H9 (cell line): Measurements from ENCODE around the gene GRM5. TPM values are rescaled to one million over a fixed set of nuclear protein-coding genes. Genes with fewer than 3 reads are reported as not detected.

Experiments
- DNase-seq: peaks from one replicate; pipeline ENCODE4 v3.0.0-alpha.2; 2017
- H2AFZ ChIP-seq: one replicate; pipeline ENCODE4 v1.6.1; 2013; ENCODE audit warnings: mild to moderate bottlenecking, low read length, control low read depth, moderate library complexity
- H2AK5ac ChIP-seq: 2 replicates; pipeline ENCODE4 v1.6.1; 2013; ENCODE audit warnings: low read length, control low read depth, mixed read lengths; ENCODE audit not compliant: insufficient read length
- H2BK120ac ChIP-seq: one replicate; pipeline ENCODE4 v1.6.1; 2013; ENCODE audit warnings: low read depth, mild to moderate bottlenecking, low read length, control low read depth, inconsistent platforms; ENCODE audit not compliant: poor library complexity, severe bottlenecking
- H2BK12ac ChIP-seq: 2 replicates; pipeline ENCODE4 v1.6.1; 2013; ENCODE audit warnings: low read length, control low read depth, mixed read lengths, low read depth; ENCODE audit not compliant: insufficient read length
- H2BK15ac ChIP-seq: 2 replicates; pipeline ENCODE4 v1.6.1; 2013; ENCODE audit warnings: low read depth, low read length, control low read depth
- H2BK20ac ChIP-seq: one replicate; pipeline ENCODE4 v1.6.1; 2013; ENCODE audit warnings: low read depth, mild to moderate bottlenecking, low read length, control low read depth, inconsistent platforms; ENCODE audit not compliant: poor library complexity, severe bottlenecking
- H2BK5ac ChIP-seq: 2 replicates; pipeline ENCODE4 v1.6.1; 2013; ENCODE audit warnings: low read length, control low read depth, mixed read lengths; ENCODE audit not compliant: insufficient read length
- H3K14ac ChIP-seq: 2 replicates; pipeline ENCODE4 v1.6.1; 2013; ENCODE audit warnings: low read length, control low read depth; ENCODE audit not compliant: insufficient read depth
- H3K18ac ChIP-seq: 2 replicates; pipeline ENCODE4 v1.6.1; 2013; ENCODE audit warnings: low read depth, mild to moderate bottlenecking, mixed read lengths, low read length, control low read depth; ENCODE audit not compliant: insufficient read length
- H3K23ac ChIP-seq: 2 replicates; pipeline ENCODE4 v1.6.1; 2013; ENCODE audit warnings: low read length, control low read depth, mixed read lengths, low read depth; ENCODE audit not compliant: insufficient read length
- H3K23me2 ChIP-seq: 2 replicates; pipeline ENCODE4 v1.6.1; 2013; ENCODE audit warnings: low read depth, mild to moderate bottlenecking, mixed read lengths, low read length, control low read depth; ENCODE audit not compliant: insufficient read length, poor library complexity, severe bottlenecking
- H3K27ac ChIP-seq: 2 replicates; pipeline ENCODE4 v1.5.1; 2013; ENCODE audit warnings: low read length, control low read depth, mixed read lengths, low read depth; ENCODE audit not compliant: insufficient read length
- H3K27me3 ChIP-seq: 2 replicates; pipeline ENCODE4 v1.6.1; 2013; ENCODE audit warnings: low read length, control low read depth, inconsistent platforms; ENCODE audit not compliant: insufficient read depth
- H3K4ac ChIP-seq: 2 replicates; pipeline ENCODE4 v1.6.1; 2013; ENCODE audit warnings: low read depth, mild to moderate bottlenecking, control low read depth, inconsistent platforms, low read length, moderate library complexity
- H3K4me1 ChIP-seq: 2 replicates; pipeline ENCODE4 v1.6.1; 2013; ENCODE audit warnings: low read length, control low read depth, inconsistent platforms; ENCODE audit not compliant: insufficient read depth
- H3K4me2 ChIP-seq: 2 replicates; pipeline ENCODE4 v1.6.1; 2013; ENCODE audit warnings: low read length, control low read depth, mixed read lengths; ENCODE audit not compliant: insufficient read length, insufficient read depth
- H3K56ac ChIP-seq: 2 replicates; pipeline ENCODE4 v1.6.1; 2013; ENCODE audit warnings: low read depth, mild to moderate bottlenecking, mixed read lengths, low read length, control low read depth; ENCODE audit not compliant: insufficient read length
- H3K79me1 ChIP-seq: 2 replicates; pipeline ENCODE4 v1.6.1; 2013; ENCODE audit warnings: low read depth, mild to moderate bottlenecking, moderate library complexity, low read length, control low read depth, inconsistent platforms; ENCODE audit not compliant: insufficient read depth, poor library complexity, severe bottlenecking
- H3K79me2 ChIP-seq: 2 replicates; pipeline ENCODE4 v1.6.1; 2013; ENCODE audit warnings: low read length, control low read depth, inconsistent platforms; ENCODE audit not compliant: insufficient read depth
- H3K9ac ChIP-seq: 2 replicates; pipeline ENCODE4 v1.6.1; 2013; ENCODE audit warnings: low read length, control low read depth, mixed read lengths; ENCODE audit not compliant: insufficient read length; ENCODE audit errors: extremely low read depth
- H3K9me3 ChIP-seq: one replicate; pipeline ENCODE4 v1.6.1; 2013; ENCODE audit warnings: low read depth, low read length, inconsistent platforms; ENCODE audit not compliant: control insufficient read depth
- H3T11ph ChIP-seq: one replicate; pipeline ENCODE4 v1.6.1; 2013; ENCODE audit warnings: mild to moderate bottlenecking, low read length, control low read depth, inconsistent platforms
- H4K20me1 ChIP-seq: one replicate; pipeline ENCODE4 v1.6.1; 2013; ENCODE audit not compliant: control insufficient read depth, insufficient read length, insufficient read depth
- H4K5ac ChIP-seq: 2 replicates; pipeline ENCODE4 v1.6.1; 2013; ENCODE audit warnings: low read depth, mild to moderate bottlenecking, mixed read lengths, low read length, control low read depth; ENCODE audit not compliant: insufficient read length
- H4K8ac ChIP-seq: replicated peaks from 2 replicates; pipeline ENCODE4 v1.6.1; 2013; ENCODE audit warnings: low read length, control low read depth, mixed read lengths, low read depth; ENCODE audit not compliant: insufficient read length
- H4K91ac ChIP-seq: 2 replicates; pipeline ENCODE4 v1.6.1; 2013; ENCODE audit warnings: low read depth, mild to moderate bottlenecking, moderate library complexity, mixed read lengths, low read length, control low read depth; ENCODE audit not compliant: insufficient read length
- H3K27ac Mint-ChIP-seq, 3 experiments: 2 replicates in 2 of 3; 3 replicates in 1 of 3; pipeline ENCODE4 v1.8.0; 2020 to 2021; ENCODE audit warnings: mixed read lengths in 3 of 3, mild to moderate bottlenecking in 1 of 3, moderate library complexity in 1 of 3
- H3K27me3 Mint-ChIP-seq: 2 replicates; pipeline ENCODE4 v1.8.0; 2021; ENCODE audit warnings: low read depth, mild to moderate bottlenecking, moderate library complexity, mixed read lengths
- H3K36me3 Mint-ChIP-seq, 3 experiments: 2 replicates in 2 of 3; 3 replicates in 1 of 3; pipeline ENCODE4 v1.8.0; 2020 to 2021; ENCODE audit warnings: low read depth in 3 of 3, mixed read lengths in 3 of 3; ENCODE audit not compliant: insufficient read depth in 1 of 3
- H3K4me1 Mint-ChIP-seq, 2 experiments: 2 replicates each; pipeline ENCODE4 v1.8.0; 2020; ENCODE audit warnings: mixed read lengths in 2 of 2
- H3K4me3 Mint-ChIP-seq, 2 experiments: 2 replicates in 1 of 2; 3 replicates in 1 of 2; pipeline ENCODE4 v1.8.0; 2020 to 2021; ENCODE audit warnings: mild to moderate bottlenecking in 2 of 2, mixed read lengths in 2 of 2, moderate library complexity in 1 of 2
- H3K9me3 Mint-ChIP-seq, 2 experiments: 2 replicates in 1 of 2; 3 replicates in 1 of 2; pipeline ENCODE4 v1.8.0; 2020; ENCODE audit warnings: mild to moderate bottlenecking in 2 of 2, mixed read lengths in 2 of 2, moderate library complexity in 1 of 2
- CTCF ChIP-seq: fragments of 200-600 bp; sonication (generic); conservative IDR thresholded peaks from 3 replicates; pipeline ENCODE4 v1.8.0; 2021; ENCODE audit warnings: antibody characterized with exemption, mild to moderate bottlenecking
- total RNA-seq: library from RNA; stranded (reverse); gene quantifications from 2 replicates; pipeline ENCODE4 v1.2.1, GENCODE V29; 2021

Gene GRM5
- total RNA-seq, 1 experiment from 2014 or later = not detected

- Histone ChIP-seq H2BK5ac (no peak overlapping the region), H3K14ac (no peak overlapping the region), H2AK5ac (no peak overlapping the region), H2BK15ac (no peak overlapping the region), H2BK120ac (no peak overlapping the region), H3K18ac (no peak overlapping the region), H2BK12ac (no peak overlapping the region), H3K56ac (no peak overlapping the region), H3K27me3 (no peaks in the 10 kb centered on the region), H3K9ac (no peak overlapping the region), H3T11ph (no peak overlapping the region), H3K79me2 (no peaks in the 10 kb centered on the region), H3K4me1 (no peaks in the 10 kb centered on the region), H2BK20ac (no peak overlapping the region), H3K23me2 (no peaks in the 10 kb centered on the region), H3K27ac (no peak overlapping the region), H3K4me2 (no peak overlapping the region), H3K9me3 (no peaks in the 10 kb centered on the region), H3K4ac (no peak overlapping the region), H4K20me1 (no peaks in the 10 kb centered on the region), H3K79me1 (no peaks in the 10 kb centered on the region), H3K23ac (no peak overlapping the region), H4K91ac (no peak overlapping the region), H4K8ac (no peak overlapping the region), H2AFZ (no peak overlapping the region), H4K5ac (no peak overlapping the region)
- TF ChIP-seq CTCF = no peak
- no peaks in the 10 kb centered on the region for H3K9me3 Mint-ChIP-seq
- no peaks in the 10 kb centered on the region for H3K36me3 Mint-ChIP-seq
- H3K27ac Mint-ChIP-seq = no peak overlapping the region
- peaks cover 4 to 7% of the 10 kb centered on the region in 2 experiments; a peak in 3 of 4 replicates for H3K4me1 Mint-ChIP-seq
- no peaks in the 10 kb centered on the region for H3K27me3 Mint-ChIP-seq
- H3K4me3 Mint-ChIP-seq = no peak overlapping the region
- DNase-seq = no peak
Observed at GRCh38 chr11:88790182-88790581, 275.6 kb downstream of the GRM5 start.
